Kasumi-1 (cell line): ENCODE results near the gene HPGDS.
"Not testable (repeated sequence)": the region's sequence is repeated elsewhere in the genome, so short reads cannot be mapped to it uniquely, and the experiment has no call there.

Experiments used
- DNase-seq, 2 experiments: peaks; one replicate each; lab custom pipeline; 2025; lab: John Stamatoyannopoulos, UW

HPGDS gene

DNA sequence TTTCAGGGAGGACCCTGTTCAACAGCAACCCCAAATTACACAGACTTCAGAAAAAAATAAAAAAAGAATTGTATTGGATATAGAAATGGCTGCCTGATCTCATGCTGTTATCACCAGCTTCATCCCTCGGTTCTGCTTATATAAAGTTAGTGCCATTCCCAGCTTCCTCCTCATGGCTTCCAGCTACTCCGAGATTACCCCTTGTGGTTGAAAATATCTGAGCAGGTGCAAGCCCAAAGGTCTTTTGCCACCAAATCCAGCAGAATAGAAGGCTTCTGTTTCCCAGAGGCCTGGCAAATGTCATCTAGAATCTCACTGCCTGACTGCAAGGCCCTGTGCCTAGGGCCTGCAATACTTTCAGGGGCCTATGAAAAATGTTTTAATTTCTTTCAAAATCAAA lies 13.8 kb upstream of the HPGDS start:
- no peak for DNase-seq

DNA sequence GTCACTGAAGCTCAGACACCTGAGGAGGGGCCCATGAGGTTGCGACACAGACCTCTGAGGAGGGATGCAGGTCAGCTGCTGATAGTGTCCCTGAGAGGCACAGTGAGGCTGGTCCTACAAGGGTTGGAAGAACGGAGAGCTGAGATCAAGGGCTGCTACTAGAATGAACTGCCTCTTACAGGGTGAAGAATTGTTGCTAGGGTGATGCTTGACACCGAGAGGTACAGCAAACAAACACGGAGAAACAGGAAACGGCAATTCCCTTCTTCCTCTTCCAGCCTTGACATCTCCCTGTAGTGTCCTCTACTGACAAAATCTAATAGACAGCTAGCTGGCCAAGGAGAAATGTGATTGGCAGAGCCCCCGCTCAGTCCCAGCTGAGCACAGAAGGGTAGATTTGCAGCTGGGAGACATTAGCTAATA lies 11.8 kb upstream of the HPGDS start:
- no peak for DNase-seq

DNA sequence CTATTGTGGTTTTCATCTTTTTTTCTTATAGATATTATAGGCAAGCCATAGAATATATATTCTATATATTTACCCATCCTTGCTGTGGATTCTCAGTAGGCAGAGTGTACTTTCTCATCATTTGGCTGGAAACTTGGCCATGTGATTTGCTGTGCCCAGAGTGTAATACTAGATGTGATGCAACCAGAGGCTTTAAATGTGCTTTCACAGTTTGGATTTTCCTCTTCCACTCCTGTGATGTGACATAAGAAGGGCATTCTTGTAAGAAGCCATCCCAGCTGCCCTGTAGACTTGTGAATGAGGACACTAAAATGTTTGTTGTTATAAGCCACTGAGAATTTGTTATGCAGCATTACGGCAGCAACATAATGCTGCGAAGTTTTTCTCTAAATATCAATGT lies 10.4 kb upstream of the HPGDS start:
- no peak for DNase-seq

DNA sequence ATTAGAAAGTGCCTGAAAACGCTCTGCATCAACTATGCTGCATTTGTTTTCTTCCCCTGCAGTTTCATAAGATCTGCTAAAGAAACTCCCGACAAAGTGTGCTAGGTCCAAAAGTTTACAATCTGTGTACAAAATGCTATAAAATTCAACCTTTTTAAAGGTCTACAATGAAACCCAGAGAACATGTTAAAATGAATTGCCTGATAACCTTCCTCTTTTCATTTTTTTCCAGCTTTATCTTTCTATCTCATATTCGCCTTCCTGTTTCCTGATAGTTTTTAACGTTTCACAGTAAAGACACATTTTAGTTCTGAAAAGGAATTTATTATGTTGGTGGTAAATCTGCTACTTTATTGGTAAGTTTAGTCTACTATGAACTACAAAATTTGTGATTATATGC lies 9.5 kb upstream of the HPGDS start:
- peak; percentile 16 to 37 for DNase-seq

DNA sequence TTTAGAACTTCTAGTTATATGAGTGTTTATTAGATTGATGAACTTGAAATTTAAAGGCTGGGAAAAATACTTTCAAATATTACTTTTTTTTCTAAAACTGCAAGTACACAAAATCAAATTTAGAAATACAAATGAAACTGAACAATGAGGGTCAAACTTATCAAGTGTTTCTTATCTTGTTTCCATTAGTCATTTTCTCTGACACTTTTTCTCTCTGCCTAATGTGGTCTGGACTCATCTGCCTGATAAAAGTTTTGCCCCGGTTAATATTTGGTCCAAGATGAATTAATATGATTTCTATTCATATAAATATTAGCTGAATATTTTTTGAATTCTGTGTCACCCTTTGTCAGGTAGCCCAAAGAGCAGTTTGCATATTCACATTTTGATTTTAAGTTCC lies 8.7 kb upstream of the HPGDS start:
- no peak for DNase-seq

DNA sequence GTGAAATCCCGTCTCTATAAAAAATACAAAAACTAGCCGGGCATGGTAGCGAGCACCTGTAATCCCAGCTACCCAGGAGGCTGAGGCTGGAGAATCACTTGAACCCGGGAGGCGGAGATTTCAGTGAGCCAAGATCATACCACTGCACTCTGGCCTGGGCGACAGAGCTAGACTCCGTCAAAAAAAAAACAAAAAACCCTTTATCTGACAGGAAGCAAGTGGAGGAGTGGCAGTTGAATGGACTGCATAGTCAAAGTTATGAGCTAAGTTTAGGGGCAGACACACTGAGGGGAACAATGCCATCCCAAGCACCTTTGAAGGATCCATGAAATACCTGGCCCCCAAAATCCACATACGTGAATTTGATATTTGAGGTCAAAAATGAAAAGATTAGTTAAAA lies 7.5 kb upstream of the HPGDS start:
- no peak for DNase-seq

DNA sequence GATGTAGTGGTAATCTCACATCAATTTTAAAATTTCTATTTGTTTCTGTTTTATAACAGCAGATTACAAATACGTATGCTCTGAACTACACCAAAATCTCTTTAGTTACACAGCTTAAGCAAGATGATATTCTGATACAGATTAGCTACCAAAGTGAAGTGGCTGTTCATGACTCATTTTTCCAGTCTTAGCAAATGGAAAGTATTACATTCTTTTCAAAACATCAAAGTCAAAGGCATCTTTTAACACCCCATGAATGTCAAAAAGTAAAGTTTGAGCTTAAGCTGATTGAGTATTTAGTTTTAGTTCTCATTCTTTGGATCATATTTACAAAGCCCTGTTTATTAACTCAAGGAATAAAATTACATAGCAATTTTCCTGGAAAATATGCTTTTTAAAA lies 6.6 kb upstream of the HPGDS start:
- no peak for DNase-seq

DNA sequence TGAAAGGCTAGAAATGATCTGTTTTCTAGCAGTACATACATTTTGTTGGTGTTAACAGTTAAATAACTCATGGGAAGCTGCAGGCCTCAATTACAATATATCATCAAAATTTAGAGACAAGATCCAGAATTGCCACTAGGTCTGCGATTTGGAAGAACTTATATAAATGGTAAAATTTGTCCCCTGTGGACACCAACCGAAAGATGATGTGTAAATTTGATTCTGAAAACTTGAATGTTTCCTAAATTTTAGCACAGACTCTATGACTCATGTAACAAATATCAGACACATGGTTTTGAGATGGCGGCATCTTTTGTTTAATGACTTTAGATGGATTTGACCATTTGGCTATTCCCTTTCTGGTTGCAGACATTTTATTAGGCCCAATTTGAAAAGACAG lies 6.0 kb upstream of the HPGDS start:
- no peak for DNase-seq

DNA sequence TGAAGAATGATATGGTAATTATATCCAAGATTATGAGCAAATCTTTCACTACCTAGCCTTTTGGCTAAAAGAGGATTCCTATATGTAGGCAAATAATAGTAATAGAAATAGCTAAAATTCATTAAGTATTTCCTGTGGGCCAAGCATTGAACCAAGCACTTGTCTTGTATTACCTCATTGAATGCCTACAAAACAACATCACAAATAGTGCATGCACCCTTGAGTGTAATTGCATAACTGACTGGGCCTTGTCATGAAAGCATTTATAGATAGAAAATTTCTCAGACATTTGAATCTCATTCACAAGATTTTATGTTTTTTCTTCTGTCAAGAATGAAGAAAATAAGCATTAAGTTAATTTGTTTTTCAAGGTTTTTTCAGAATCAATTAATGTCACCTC lies 3.9 kb upstream of the HPGDS start:
- no peak for DNase-seq

DNA sequence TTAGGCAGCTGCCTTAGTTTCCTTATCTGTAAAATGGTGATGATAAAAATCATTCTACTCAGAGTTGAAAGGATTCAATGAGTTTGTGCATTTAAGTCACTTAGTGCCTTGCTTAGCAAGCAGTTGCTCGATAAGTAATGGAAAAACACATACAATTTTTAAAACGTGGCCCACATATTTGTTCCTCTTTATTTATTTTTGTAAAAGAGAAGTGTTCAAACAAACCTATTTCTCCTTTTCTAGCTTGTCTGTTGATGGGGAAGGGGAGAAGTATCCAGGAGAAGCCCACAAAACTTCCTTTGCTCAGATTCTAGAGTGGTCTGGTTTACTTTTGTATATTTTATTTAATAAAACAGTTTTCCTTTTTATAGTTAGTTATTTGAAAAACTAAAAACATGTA lies 3.3 kb upstream of the HPGDS start:
- DNase-seq, result peak; percentile 18 to 34

DNA sequence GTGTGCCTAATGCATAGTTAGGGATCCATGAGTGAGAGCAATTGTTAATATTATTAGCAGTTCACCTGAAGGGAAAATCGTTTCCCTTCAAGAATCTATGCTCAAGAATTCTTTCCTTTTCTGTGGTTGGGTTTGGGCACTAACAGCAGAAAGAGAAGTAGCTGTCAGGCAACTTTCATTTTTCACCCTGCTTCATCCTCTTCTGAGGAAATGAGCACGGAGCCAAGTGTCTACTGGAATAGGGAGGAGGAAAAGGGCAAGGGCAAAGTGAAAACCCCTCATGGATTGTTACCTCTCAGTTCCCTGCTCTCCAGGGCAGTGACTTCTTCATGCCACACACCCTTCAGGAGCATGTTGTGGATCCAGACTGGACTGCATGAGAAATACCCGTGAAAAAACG lies 2.6 kb upstream of the HPGDS start:
- peak; percentile 8 to 45 for DNase-seq

DNA sequence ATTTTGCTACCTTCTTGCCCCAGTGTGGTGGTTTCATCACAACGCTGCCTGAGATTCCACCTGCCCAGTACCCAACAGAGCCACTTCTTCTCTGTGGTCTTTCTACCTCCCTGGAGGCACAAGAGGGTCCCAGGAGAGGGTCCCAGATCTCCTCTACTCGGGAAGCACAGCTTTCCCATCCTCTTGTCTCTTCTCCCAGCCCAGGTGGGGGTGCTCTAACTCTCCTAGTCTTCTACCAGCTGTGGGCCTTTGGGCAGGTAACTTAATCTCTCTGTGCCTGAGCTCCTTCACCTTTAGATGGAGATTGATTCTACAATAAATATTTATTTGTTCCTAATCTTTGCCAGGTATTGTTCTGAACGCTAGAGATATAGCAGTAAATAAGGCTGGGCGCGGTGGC lies 1.8 kb upstream of the HPGDS start:
- DNase-seq, result no peak

DNA sequence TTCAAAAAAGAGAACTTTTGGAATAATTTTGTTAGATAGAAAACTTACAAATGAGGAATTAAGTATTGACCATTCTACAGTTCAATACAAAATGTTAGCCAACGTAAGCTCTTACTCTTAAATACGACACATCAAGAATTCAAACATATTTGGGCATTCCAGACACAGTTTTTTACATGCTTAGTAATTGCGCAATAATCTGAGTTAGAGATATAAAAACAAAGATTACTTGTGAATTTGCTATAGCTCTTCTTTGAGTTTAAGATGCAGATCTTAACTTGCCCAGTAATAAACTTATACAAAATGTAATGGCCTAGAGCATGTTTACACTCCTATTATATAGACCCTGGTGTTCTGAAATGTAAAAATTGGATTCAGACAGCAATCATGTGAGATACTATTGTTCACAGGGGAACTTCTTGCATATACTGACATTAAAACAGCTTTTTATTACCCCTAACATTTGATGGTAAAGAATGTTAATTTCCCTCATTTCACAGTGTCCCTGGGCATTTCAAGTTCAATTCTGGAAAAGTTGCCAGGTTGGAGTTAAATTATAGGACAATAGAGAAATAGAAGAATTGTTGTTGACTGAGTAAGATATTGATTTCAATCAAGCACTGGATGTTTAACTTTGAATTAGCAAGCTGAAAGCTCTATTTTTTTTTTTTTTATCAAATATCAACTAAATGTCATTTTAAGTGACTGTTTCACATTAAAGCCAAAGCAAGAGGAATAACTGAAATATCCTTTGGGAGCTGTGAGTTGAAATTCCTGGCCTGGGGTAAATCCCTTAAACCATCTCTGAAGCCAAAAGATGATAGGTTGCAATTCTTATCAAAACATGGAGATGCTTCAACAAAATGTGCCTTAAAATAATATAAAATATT lies 910 bp downstream of the HPGDS start:
- DNase-seq, result no peak

DNA sequence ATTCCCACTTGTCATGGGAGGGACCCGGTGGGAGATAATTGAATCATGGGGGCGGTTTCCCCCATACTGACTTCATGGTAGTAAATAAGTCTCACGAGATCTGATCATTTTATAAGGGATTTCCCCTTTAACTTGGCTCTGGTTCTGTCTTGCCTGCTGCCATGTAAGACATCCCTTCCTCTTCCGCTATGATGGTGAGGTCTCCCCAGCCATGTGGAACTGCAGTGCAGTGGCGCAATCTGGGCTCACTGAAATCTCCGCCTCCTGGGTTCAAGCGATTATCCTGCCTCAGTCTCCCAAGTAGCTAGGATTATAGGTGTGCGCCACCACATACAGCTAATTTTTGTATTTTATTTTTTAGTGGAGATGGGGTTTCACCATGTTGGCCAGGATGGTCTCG lies 2.9 kb downstream of the HPGDS start:
- no peak for DNase-seq

DNA sequence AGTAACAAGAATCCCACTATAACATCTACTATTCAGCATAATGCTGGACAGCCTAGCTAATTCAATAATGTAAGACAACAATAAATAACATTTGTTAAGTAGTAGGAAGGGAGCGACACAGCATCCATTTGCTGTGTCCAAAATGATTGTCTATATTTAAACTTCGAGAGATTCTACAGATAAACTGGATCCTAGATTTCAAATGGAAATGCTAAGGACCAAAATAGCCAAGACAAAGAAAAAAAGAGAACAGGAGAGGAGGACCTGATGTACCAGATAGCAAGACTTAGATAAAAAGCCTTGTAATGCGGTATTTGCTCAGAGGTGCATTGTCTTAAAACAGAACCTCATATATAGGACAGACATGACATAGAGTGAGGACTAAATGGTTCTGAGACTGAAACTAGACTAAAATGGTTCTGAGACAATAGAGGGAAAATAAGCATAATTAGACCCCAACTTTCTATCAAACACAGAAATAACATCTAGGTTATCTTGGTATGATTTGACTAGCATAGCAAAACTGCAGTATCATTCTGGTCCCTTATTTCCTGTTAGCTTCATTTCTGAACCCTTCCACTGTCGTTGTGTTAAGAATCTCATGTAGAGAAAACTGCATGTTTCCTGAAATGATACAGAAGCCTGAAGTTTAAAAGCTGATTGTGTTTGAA lies 3.8 kb downstream of the HPGDS start:
- no peak for DNase-seq

DNA sequence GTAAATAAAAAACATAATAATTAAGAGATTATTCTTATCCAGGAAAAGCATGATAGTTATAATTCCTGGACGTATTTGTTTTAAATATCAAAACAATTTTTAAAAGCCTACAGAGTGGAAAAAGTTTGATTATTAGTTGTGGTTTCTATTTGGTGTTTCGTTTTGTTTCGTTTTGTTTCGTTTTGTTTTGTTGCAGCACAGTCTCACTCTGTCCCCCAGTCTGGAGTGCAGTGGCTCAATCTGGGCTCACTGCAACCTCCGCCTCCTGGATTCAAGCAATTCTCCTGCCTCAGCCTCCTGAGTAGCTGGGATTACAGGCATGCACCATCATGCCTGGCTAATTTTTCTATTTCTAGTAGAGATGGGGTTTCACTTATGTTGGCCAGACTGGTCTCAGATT lies 5.8 kb downstream of the HPGDS start:
- DNase-seq, result not testable (repeated sequence)

DNA sequence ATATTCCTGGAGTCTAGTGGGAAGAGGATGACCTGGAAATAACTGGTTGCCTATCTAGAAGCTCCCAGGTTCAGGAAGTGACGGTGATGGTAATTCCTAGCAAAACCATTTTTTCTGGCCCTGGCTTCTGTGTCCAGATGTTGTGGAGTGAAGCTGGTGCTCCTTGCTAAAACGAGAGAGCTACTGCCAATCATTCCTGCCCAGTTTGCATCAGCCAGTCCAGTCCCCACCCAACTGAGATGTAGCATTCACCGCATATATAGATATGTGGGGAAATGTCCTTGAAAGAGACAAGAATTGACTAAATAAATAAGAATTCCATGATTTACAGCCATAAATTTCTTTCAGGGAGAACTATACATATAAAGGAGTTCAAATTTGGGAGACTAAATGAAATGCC lies 6.3 kb downstream of the HPGDS start:
- no peak for DNase-seq

DNA sequence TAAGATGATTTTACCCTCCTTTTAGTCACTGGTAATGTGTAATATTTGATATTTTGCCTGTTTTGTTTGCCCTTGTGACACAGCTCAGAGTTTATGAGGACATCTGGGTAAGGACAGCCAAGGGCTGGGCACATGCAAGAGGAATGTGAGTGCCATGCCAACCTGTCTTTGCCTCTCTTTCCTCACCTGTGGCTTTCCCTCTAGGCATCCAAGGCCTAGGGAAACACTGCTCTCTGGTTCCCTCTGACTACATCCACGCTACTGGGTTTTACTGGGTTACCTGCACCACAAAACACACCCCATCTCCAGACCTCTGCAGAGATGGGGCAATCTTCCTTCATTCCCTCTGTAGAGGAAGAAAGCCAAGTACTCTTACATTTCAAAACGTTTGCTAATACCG lies 7.7 kb downstream of the HPGDS start:
- no peak for DNase-seq

DNA sequence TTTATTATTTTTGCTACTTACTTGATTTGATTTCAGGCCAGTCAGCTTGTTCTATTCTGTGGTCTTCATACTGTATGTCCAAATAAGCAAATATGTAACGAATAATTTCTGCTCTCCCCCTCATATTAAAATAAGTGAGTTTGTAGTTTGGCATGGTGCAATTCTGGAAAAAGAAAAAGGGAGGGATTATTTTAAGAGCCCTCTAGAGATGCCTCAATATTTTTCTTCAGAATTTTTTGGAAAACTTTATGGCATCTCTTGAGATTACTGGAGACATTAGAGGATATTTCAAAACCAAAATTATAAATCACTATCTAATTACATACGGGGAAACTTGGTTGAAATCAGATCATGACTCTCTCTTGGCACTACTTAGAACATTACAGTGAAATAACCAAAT lies 8.2 kb downstream of the HPGDS start:
- no peak for DNase-seq

DNA sequence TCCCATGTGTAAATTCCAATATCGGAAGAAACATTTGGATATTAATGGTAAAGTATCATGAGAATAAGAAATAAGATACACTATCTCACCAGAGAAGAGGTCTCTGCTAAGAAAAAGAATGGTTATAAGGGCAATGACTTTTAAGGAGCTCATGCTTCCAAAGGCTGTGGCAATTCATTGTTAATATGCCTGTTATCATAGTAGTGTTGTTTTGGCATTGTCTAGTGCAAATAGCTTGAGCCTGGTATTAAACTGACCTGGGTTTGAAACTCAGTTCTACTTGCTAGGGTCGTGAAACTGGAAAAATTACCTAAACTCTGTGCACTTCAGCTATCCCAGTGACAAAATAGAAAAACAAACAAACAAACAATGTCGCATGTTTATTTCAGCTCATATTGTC lies 8.8 kb downstream of the HPGDS start:
- no peak for DNase-seq

DNA sequence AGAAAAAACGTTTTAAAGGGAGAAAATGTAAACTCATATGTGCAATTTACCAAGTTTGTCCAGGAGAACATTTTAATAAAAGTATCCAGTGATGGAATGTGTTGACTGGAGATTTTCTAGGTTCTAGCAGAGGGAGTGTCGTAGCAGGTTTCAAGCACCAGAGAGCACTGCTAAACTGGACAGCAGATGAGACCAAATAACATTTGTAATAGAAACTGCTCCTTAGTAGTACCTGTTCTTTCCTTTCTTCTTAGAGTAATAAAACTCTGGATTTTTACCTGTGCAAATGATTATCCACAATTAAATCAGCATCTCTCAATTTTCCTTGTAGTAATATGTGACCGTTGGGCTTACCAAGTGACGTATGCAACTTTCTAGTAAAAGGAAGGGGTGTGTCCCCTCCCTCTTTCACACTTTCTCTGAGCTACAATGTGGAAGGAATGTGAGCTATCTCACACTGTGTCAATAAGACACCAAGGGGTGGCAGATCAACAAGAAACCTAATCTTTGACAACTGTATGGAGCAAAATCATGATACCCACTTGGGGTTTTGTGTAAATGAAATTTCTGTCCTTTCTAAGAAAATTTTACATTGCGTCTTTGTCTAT lies 9.5 kb downstream of the HPGDS start:
- DNase-seq, result peak in 1 of 2 experiments; percentile 25

DNA sequence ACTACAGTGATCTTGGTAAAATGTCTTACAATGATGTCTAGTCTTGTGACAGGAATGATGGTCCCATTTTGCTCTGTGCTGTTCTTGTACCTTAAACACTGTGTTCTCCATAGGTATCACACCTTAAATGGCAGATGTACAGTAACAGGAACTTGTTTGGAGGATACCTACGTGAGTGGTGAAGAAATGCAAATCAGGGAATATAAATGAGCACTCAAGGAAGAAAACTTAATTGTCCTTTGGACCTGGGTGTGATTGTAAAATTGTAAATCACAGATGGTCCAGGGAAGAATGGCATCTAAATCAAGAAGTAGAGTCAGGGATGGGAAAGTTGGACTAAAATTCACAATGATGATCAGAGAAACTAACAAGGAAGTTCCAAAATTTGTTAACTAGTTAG lies 12.7 kb downstream of the HPGDS start:
- no peak for DNase-seq

DNA sequence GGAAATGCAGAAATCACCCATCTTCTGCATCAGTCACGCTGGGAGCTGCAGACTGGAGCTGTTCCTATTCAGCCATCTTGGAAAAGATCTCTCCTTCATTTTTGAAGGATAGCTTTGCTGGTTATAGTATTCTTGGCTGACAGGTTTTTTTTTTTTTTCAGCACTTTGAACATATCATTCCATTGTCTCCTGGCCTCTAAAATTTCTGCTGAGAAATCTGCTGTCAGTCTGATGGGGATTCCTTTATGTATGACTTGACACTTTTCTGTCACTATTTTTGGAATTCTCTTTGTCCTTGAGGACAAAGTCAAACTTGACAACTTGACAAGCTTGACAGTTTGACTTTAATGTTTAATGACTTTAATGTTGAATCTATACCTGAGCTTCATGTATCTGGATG lies 16.8 kb downstream of the HPGDS start:
- no peak for DNase-seq
